HG03520 (cell line): Measurements from ENCODE around the gene ACADVL.

Source experiments
- ATAC-seq: cut with Tn5 transposase; IDR thresholded peaks from one replicate; pipeline ENCODE4 v1.9.1; 2021; ENCODE audit warnings: mild to moderate bottlenecking, moderate library complexity; ENCODE audit not compliant: unreplicated experiment

Gene ACADVL

GRCh38 chr17:7250695-7251627, 31.2 kb downstream of the ACADVL start:
- no peak for ATAC-seq

GRCh38 chr17:7251661-7252175, 32.0 kb downstream of the ACADVL start, which contains the start of gene CTDNEP1:
TSS of gene CTDNEP1 (minus strand) at chr17:7251734. CDS start at chr17:7251296, 438 bp downstream.
- ATAC-seq = peak; percentile 79

- ATAC-seq = peak; percentile 41
Observed at GRCh38 chr17:7252176-7253043, 32.7 kb downstream of the ACADVL start, which contains the start of gene ELP5. TSS of gene ELP5 (plus strand) at chr17:7252215. CDS start at chr17:7252551, 336 bp downstream.

GRCh38 chr17:7253082-7253481, 33.3 kb downstream of the ACADVL start:
- ATAC-seq = no peak

GRCh38 chr17:7254511-7254910, 34.8 kb downstream of the ACADVL start:
- ATAC-seq = no peak

GRCh38 chr17:7256766-7257456, 37.2 kb downstream of the ACADVL start:
- no peak for ATAC-seq

- no peak for ATAC-seq
Observed at GRCh38 chr17:7258731-7259554, 39.2 kb downstream of the ACADVL start.

- ATAC-seq = no peak
Observed at GRCh38 chr17:7259555-7259889, 39.8 kb downstream of the ACADVL start.

- ATAC-seq = no peak
Observed at GRCh38 chr17:7260151-7260550, 40.4 kb downstream of the ACADVL start.

GRCh38 chr17:7260651-7261378, 41.1 kb downstream of the ACADVL start:
- ATAC-seq = no peak

GRCh38 chr17:7261379-7262191, 41.8 kb downstream of the ACADVL start:
- no peak for ATAC-seq

GRCh38 chr17:7262192-7262934, 42.6 kb downstream of the ACADVL start, which contains the start of gene CLDN7:
TSS of gene CLDN7 (minus strand) at chr17:7262478. CDS start at chr17:7262043, 435 bp downstream.
- ATAC-seq = no peak

GRCh38 chr17:7262935-7263800, 43.4 kb downstream of the ACADVL start:
- ATAC-seq = no peak

GRCh38 chr17:7263801-7264078, 44.0 kb downstream of the ACADVL start:
- no peak for ATAC-seq

GRCh38 chr17:7266784-7267183, 47.0 kb downstream of the ACADVL start:
- ATAC-seq = no peak
